HTR-8/SVneo (cell line): ENCODE data around the gene SETDB2.

Experiments
- DNase-seq: peaks from one replicate; pipeline ENCODE4 v3.0.0; 2011; ENCODE audit warnings: low spot score, mixed read lengths; ENCODE audit not compliant: insufficient read length
- FAIRE-seq: peaks from 2 replicates; lab custom pipeline; 2011; peaks lifted over from hg19 to GRCh38; lab: Jason Lieb, UNC

SETDB2 gene

GRCh38 chr13:49524740-49525501 lies 80.8 kb downstream of the SETDB2 start:
- FAIRE-seq (no peak), DNase-seq (no peak)

GRCh38 chr13:49527123-49527522 lies 83.0 kb downstream of the SETDB2 start:
- DNase-seq, result no peak
- no peak for FAIRE-seq

- FAIRE-seq (no peak), DNase-seq (no peak)
These were observed 84.1 kb downstream of the SETDB2 start for GRCh38 chr13:49528161-49528560.

- DNase-seq, result no peak
- no peak for FAIRE-seq
These were observed 86.4 kb downstream of the SETDB2 start for GRCh38 chr13:49530457-49530856.

DNA sequence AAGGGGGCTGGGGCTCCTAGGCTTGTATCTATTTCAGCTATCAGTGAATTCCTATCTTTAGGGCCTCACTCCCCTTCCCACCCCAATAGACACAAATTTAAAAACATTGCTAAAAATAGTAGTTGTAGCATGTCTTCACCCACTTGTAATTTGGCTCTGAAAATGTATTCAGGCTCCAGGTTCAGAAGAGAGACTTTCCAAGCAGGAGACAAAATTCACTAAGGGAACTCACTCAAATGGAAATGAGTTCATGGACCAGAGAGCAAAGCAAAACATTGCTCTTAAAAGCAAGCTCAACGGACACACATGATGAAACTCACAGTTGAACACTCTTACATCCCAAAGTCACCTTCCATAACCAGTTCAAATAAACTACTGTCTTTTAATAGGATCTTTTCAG lies 88.5 kb downstream of the SETDB2 start:
- FAIRE-seq, result no peak

DNA sequence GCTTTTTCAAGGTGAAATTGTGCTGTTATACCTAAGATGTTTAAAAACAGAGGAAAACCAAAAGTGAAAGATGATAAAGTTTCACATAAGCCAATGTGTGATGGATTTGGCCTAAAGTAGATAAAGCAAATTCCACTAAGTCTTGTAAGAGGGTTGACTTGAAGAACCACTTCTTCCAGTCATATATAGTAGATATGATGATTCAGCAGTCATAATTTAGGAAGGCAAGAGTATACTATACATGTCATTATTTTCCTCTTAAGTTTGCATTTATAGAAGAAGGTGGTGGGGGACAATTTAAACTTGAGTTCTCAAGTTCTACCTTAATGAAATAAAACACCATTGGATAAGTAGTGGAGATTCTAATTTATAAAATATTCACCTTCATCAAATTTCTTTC lies 88.9 kb downstream of the SETDB2 start:
- FAIRE-seq (no peak), DNase-seq (no peak)

More for the DNA sequence above, 88.5 kb downstream of the SETDB2 start:
- DNase-seq, result no peak

DNA sequence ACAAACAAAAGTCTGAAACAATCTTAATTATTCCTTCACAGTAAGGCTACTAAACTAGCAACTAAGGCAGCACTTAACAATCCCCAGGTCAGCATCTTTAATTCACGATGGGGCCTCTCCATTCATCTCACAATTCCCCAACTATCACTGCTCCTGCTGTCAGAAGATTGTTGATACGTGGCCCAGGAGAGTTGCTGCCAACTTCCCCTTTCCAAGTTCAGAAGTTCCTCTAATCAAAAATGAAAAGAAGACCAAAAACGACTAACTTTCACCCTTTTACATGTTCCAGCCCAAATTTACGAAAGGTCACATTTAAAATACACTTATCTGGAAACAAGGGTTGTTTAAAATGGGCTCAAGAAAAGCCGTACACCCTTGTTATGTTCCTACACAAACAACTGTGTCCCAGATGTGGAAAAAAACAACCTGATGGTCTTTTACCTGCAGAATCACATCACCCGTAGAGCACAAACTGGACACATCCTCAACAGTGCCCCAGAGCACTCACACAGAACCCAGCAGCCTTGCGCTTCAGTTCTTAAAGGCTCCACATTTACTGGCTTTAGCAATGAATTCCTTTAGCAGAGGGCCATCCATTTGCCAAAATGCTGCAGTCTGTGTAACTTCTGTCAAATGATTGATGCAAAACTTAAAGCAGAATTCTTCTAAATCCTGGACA lies 89.7 kb downstream of the SETDB2 start:
- no peak for DNase-seq
- no peak for FAIRE-seq

- no peak for FAIRE-seq
- DNase-seq, result no peak
These were observed 92.2 kb downstream of the SETDB2 start for GRCh38 chr13:49536144-49536873.

DNA sequence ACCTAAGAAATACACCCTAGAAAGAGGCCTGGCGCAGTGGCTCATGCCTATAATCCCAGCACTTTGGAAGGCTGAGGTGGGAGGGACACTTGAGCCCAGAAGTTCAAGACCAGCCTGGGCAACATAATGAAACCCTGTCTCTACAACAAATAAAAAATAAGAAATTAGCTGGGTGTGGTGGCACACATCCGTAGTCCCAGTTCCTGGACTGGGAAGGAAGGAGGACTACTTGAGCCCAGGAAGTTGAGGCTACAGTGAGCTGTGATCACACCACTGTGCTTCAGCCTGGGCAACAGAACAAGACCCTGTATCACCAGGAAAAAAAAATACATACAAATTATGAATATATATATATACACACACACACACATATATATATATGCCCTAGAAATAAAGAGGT lies 94.3 kb downstream of the SETDB2 start:
- DNase-seq, result no peak
- no peak for FAIRE-seq

DNA sequence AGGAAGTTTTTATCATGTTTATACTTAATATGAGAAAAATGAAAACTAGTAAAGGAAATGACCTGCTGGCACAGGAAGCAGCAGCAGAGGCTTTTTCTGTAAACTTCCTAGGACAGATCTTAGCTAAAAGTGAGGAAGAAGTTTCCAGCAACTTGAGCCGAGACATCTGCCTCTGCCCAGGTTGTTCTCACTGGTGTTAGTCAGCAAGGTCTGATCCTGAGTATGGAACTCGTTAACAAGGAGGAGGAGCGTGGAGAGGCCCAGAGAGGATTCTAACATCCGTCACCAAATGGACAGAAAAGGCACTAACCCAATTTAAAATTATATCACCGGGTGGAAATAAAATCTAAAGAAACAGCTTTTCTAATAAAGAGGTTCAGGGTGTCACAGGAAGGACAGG lies 95.2 kb downstream of the SETDB2 start:
- DNase-seq (no peak), FAIRE-seq (no peak)

- DNase-seq (no peak), FAIRE-seq (no peak)
These were observed 95.7 kb downstream of the SETDB2 start for GRCh38 chr13:49539746-49540145.

- DNase-seq (no peak), FAIRE-seq (no peak)
These were observed 96.5 kb downstream of the SETDB2 start for GRCh38 chr13:49540552-49540951.

- no peak for FAIRE-seq
- no peak for DNase-seq
These were observed 99.6 kb downstream of the SETDB2 start for GRCh38 chr13:49543656-49544055.
